WTC11 (cell line): ENCODE measurements around the gene ARPC2. TPM values are rescaled to one million over a fixed set of nuclear protein-coding genes. Genes with fewer than 3 reads are reported as not detected.

Experiments
- ATAC-seq: fragments of 200-7000 bp; cut with Tn5 transposase; 2 replicates; pipeline ENCODE4 v1.10.0; 2021; ENCODE audit warnings: mild to moderate bottlenecking, moderate library complexity
- CTCF ChIA-PET: fragments of 300-600 bp; sonication (Branson Sonifier 250); formaldehyde crosslinking; loops from one replicate; lab custom pipeline; 2021; ENCODE audit warnings: antibody characterized with exemption; lab: Charles Lee
- POLR2A ChIA-PET: fragments of 350-600 bp; sonication (Branson Sonifier 250); formaldehyde crosslinking; loops from one replicate; lab custom pipeline; 2021; ENCODE audit warnings: antibody characterized with exemption; lab: Charles Lee
- DNase-seq: peaks from one replicate; pipeline ENCODE4 v3.0.0; 2021; ENCODE audit warnings: low spot score
- H3K27ac Mint-ChIP-seq: 2 replicates; pipeline ENCODE4 v1.8.0; 2021; ENCODE audit warnings: mixed read lengths
- H3K27me3 Mint-ChIP-seq: 2 replicates; pipeline ENCODE4 v1.8.0; 2021; ENCODE audit warnings: low read depth, mild to moderate bottlenecking, moderate library complexity, mixed read lengths
- H3K36me3 Mint-ChIP-seq: 2 replicates; pipeline ENCODE4 v1.8.0; 2021; ENCODE audit warnings: mixed read lengths
- H3K4me1 Mint-ChIP-seq: 2 replicates; pipeline ENCODE4 v1.8.0; 2022; ENCODE audit warnings: mixed read lengths
- H3K4me3 Mint-ChIP-seq: 2 replicates; pipeline ENCODE4 v1.8.0; 2021; ENCODE audit warnings: mild to moderate bottlenecking, moderate library complexity, mixed read lengths
- H3K9me3 Mint-ChIP-seq: 2 replicates; pipeline ENCODE4 v1.8.0; 2021; ENCODE audit warnings: mixed read lengths
- CREM ChIP-seq: sonication (generic); formaldehyde crosslinking; IDR thresholded peaks from 2 replicates; pipeline ENCODE4 v1.8.1; 2022; ENCODE audit warnings: mild to moderate bottlenecking, missing genetic modification reagents, moderate library complexity
- EMX1 ChIP-seq: fragments of 250-450 bp; sonication (Bioruptor Pico); IDR thresholded peaks from 2 replicates; pipeline ENCODE4 v1.8.0; 2021; ENCODE audit warnings: mild to moderate bottlenecking
- ETV6 ChIP-seq: sonication (generic); formaldehyde crosslinking; IDR thresholded peaks from 2 replicates; pipeline ENCODE4 v1.8.1; 2022; ENCODE audit warnings: mild to moderate bottlenecking, missing genetic modification reagents
- RELA ChIP-seq: sonication (generic); formaldehyde crosslinking; IDR thresholded peaks from 2 replicates; pipeline ENCODE4 v1.8.1; 2022; ENCODE audit warnings: missing genetic modification reagents, mild to moderate bottlenecking, borderline replicate concordance
- ZNF121 ChIP-seq: sonication (generic); formaldehyde crosslinking; IDR thresholded peaks from 2 replicates; pipeline ENCODE4 v1.8.0; 2023; ENCODE audit warnings: missing genetic modification reagents
- total RNA-seq: library from RNA; stranded (reverse); gene quantifications from 3 replicates; pipeline ENCODE4 v1.2.3, GENCODE V29; 2021
- TF ChIP-seq, protein P1 (sequence below): sonication (generic); formaldehyde crosslinking; IDR thresholded peaks from 2 replicates; pipeline ENCODE4 v1.8.1; 2022; ENCODE audit warnings: mild to moderate bottlenecking, moderate library complexity, missing genetic modification reagents
- TF ChIP-seq, protein P2 (sequence below): sonication (generic); formaldehyde crosslinking; IDR thresholded peaks from 2 replicates; pipeline ENCODE4 v1.8.1; 2023; ENCODE audit warnings: mild to moderate bottlenecking, missing genetic modification reagents, borderline replicate concordance
- TF ChIP-seq, protein P3 (sequence below): fragments of 200-600 bp; IDR thresholded peaks from 2 replicates; pipeline ENCODE4 v1.8.0; 2022; ENCODE audit warnings: antibody characterized with exemption
- TF ChIP-seq, protein P4 (sequence below): sonication (generic); formaldehyde crosslinking; IDR thresholded peaks from 2 replicates; pipeline ENCODE4 v1.8.1; 2022; ENCODE audit warnings: low read depth, missing genetic modification reagents, borderline replicate concordance
- TF ChIP-seq, protein P5 (sequence below): sonication (generic); formaldehyde crosslinking; IDR thresholded peaks from 2 replicates; pipeline ENCODE4 v1.8.0; 2022; ENCODE audit warnings: mild to moderate bottlenecking, missing genetic modification reagents

ARPC2 gene
- total RNA-seq, 1 experiment from 2014 or later, result 184 TPM

DNA sequence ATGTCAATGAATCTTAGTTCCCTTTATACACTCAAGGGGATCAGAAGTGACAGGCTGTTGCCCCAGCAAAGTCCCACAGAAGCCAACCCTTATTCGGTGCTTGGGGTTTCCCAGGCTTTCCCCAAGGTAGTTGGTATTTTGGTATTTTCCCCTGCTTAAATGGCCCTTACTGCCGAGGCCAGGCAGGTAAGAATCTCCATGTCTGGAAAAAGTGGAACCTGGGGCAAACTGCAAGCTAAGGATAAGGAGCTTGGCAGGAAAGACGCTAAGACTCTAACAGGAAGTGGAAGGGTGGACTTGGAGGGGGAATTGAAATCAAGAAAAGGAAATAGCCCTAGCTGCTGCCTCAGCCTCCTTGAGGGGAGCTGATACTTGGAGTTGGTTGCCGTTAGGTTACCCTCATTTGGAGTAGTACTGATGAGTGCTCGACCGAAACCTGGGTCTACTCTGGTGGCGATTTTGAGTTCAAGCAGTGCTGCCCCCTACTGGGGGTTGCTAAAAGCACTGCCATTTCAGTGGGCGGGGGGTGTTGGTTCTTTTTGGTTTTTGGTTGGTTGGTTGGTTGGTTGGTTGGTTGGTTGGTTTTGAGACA, 40.5 kb downstream of the ARPC2 start:
- Mint-ChIP-seq H3K4me3 (no peak overlapping the region), H3K9me3 (no peaks in the 10 kb centered on the region), H3K36me3 (peaks cover 27% of the 10 kb centered on the region), H3K27me3 (peaks cover 3% of the 10 kb centered on the region; the same call in 1 of the 2 replicates), H3K27ac (peak overlapping the region; percentile 47), H3K4me1 (peaks cover 28% of the 10 kb centered on the region)
- ATAC-seq (peak; percentile 70), DNase-seq (peak; percentile 76)
- POLR2A ChIA-PET, result interaction anchor here (0.6 kb wide), 1 partner anchor 30 kb away, joined by 4 read pairs; no protein-coding TSS in a partner anchor
- CTCF ChIA-PET, result interaction anchor here (0.6 to 5.8 kb wide), 15 partner anchors 11 to 472 kb away, joined by 3 to 43 read pairs (median 5); partner anchors contain the start of genes AAMP, ARPC2, BCS1L and PNKD
- TF ChIP-seq, protein P1, sequence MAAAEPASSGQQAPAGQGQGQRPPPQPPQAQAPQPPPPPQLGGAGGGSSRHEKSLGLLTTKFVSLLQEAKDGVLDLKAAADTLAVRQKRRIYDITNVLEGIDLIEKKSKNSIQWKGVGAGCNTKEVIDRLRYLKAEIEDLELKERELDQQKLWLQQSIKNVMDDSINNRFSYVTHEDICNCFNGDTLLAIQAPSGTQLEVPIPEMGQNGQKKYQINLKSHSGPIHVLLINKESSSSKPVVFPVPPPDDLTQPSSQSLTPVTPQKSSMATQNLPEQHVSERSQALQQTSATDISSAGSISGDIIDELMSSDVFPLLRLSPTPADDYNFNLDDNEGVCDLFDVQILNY (CRISPR knock-in tag), result no peak
- TF ChIP-seq, protein P2, sequence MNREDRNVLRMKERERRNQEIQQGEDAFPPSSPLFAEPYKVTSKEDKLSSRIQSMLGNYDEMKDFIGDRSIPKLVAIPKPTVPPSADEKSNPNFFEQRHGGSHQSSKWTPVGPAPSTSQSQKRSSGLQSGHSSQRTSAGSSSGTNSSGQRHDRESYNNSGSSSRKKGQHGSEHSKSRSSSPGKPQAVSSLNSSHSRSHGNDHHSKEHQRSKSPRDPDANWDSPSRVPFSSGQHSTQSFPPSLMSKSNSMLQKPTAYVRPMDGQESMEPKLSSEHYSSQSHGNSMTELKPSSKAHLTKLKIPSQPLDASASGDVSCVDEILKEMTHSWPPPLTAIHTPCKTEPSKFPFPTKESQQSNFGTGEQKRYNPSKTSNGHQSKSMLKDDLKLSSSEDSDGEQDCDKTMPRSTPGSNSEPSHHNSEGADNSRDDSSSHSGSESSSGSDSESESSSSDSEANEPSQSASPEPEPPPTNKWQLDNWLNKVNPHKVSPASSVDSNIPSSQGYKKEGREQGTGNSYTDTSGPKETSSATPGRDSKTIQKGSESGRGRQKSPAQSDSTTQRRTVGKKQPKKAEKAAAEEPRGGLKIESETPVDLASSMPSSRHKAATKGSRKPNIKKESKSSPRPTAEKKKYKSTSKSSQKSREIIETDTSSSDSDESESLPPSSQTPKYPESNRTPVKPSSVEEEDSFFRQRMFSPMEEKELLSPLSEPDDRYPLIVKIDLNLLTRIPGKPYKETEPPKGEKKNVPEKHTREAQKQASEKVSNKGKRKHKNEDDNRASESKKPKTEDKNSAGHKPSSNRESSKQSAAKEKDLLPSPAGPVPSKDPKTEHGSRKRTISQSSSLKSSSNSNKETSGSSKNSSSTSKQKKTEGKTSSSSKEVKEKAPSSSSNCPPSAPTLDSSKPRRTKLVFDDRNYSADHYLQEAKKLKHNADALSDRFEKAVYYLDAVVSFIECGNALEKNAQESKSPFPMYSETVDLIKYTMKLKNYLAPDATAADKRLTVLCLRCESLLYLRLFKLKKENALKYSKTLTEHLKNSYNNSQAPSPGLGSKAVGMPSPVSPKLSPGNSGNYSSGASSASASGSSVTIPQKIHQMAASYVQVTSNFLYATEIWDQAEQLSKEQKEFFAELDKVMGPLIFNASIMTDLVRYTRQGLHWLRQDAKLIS (CRISPR knock-in tag), result no peak
- TF ChIP-seq ETV6 (CRISPR knock-in tag), result no peak
- TF ChIP-seq, protein P3, sequence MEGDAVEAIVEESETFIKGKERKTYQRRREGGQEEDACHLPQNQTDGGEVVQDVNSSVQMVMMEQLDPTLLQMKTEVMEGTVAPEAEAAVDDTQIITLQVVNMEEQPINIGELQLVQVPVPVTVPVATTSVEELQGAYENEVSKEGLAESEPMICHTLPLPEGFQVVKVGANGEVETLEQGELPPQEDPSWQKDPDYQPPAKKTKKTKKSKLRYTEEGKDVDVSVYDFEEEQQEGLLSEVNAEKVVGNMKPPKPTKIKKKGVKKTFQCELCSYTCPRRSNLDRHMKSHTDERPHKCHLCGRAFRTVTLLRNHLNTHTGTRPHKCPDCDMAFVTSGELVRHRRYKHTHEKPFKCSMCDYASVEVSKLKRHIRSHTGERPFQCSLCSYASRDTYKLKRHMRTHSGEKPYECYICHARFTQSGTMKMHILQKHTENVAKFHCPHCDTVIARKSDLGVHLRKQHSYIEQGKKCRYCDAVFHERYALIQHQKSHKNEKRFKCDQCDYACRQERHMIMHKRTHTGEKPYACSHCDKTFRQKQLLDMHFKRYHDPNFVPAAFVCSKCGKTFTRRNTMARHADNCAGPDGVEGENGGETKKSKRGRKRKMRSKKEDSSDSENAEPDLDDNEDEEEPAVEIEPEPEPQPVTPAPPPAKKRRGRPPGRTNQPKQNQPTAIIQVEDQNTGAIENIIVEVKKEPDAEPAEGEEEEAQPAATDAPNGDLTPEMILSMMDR, result peak; percentile 73; the same call in 1 of the 2 replicates
- TF ChIP-seq, protein P4, sequence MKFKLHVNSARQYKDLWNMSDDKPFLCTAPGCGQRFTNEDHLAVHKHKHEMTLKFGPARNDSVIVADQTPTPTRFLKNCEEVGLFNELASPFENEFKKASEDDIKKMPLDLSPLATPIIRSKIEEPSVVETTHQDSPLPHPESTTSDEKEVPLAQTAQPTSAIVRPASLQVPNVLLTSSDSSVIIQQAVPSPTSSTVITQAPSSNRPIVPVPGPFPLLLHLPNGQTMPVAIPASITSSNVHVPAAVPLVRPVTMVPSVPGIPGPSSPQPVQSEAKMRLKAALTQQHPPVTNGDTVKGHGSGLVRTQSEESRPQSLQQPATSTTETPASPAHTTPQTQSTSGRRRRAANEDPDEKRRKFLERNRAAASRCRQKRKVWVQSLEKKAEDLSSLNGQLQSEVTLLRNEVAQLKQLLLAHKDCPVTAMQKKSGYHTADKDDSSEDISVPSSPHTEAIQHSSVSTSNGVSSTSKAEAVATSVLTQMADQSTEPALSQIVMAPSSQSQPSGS, result no peak
- no peak for TF ChIP-seq CREM

DNA sequence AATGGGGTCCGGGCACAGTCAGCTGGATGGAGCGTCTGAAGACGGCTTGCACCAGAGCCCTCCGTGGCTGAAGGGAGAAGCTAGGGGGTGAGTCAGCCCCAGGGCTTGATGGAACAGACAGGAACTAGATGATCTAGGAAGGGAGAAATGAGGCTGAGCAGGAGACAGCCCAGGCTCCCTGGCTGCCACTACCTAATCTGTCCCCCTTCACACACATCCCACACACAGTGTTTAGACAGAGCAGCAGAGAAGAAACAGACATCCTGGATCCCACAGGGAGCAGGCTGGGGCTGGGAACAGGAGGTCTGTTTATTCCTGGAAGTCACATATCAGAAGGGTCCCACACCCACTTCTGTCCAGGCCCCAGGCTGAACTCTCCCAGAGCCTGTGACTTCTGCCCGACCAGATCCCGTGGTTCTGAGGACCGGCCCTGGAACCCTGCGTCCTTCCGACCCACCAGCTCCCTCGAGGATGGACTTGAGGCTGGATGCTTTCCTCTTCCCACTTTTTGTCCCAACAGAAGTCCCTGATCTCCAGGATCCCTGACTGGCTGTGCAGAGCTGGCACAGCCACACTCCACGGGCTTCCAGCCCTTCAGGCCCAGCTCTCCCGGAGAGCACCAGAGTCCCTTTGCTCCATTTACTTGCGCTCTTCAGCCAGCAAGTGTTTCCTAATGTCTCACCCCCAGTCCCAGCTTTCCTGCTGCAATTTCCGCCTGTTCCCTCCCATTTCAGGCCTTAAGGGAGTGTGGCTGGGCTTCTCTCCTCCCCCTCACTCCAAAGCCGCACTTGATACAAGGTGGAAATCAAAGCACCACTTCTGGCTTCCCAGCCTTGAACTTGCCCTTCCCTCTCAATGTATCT, 42.3 kb downstream of the ARPC2 start:
- ATAC-seq, result no peak
- peaks cover 11% of the 10 kb centered on the region for H3K36me3 Mint-ChIP-seq
- H3K27me3 Mint-ChIP-seq, result peaks cover 3% of the 10 kb centered on the region; the same call in 1 of the 2 replicates
- TF ChIP-seq, protein P5, sequence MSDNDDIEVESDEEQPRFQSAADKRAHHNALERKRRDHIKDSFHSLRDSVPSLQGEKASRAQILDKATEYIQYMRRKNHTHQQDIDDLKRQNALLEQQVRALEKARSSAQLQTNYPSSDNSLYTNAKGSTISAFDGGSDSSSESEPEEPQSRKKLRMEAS (CRISPR knock-in tag), result 0 out of 2 replicates have a peak, but pooled peaks have one; percentile 25
- TF ChIP-seq EMX1, result no peak
- TF ChIP-seq RELA (CRISPR knock-in tag), result no peak
- no peak for TF ChIP-seq ZNF121 (CRISPR knock-in tag)
- TF ChIP-seq, protein P2 (CRISPR knock-in tag), result no peak
- peak overlapping the region; percentile 79 for H3K27ac Mint-ChIP-seq
- ChIA-PET CTCF (interaction anchor here (0.9 to 5.8 kb wide), 6 partner anchors 12 to 265 kb away, joined by 3 to 43 read pairs (median 4); partner anchors contain the start of genes AAMP, PNKD and TMBIM1), POLR2A (no interaction called here)
- peaks cover 28% of the 10 kb centered on the region for H3K4me1 Mint-ChIP-seq
- H3K9me3 Mint-ChIP-seq, result no peaks in the 10 kb centered on the region
- no peak for DNase-seq
- no peak overlapping the region for H3K4me3 Mint-ChIP-seq
